MM.1S (cell line): Measurements from ENCODE around the gene PPP2CA.
"Not testable (repeated sequence)": the region's sequence is repeated elsewhere in the genome, so short reads cannot be mapped to it uniquely, and the experiment has no call there.

Experiments used
- DNase-seq: peaks from one replicate; pipeline ENCODE4 v3.0.0-alpha.2; 2015
- H2AFZ ChIP-seq: fragments of 300-600 bp; sonication (generic); 2 replicates; pipeline ENCODE4 v1.6.0; 2016; ENCODE audit warnings: antibody characterized with exemption, low read length
- H3F3A ChIP-seq: fragments of 300-600 bp; sonication (generic); 2 replicates; pipeline ENCODE4 v1.6.1; 2016; ENCODE audit warnings: mild to moderate bottlenecking, antibody characterized with exemption, low read length, moderate library complexity, mixed read lengths; ENCODE audit not compliant: insufficient read depth
- H3K27ac ChIP-seq: fragments of 300-600 bp; sonication (generic); 2 replicates; pipeline ENCODE4 v1.5.1; 2016; ENCODE audit warnings: mild to moderate bottlenecking, low read length
- H3K27me3 ChIP-seq: fragments of 300-600 bp; sonication (generic); replicated peaks from 2 replicates; pipeline ENCODE4 v1.6.0; 2016; ENCODE audit warnings: low read length; ENCODE audit not compliant: insufficient read depth
- H3K36me3 ChIP-seq: fragments of 300-600 bp; sonication (generic); replicated peaks from 2 replicates; pipeline ENCODE4 v1.6.1; 2016; ENCODE audit warnings: mild to moderate bottlenecking, low read length, mixed read lengths; ENCODE audit not compliant: insufficient read depth
- H3K4me1 ChIP-seq: fragments of 300-600 bp; sonication (generic); 2 replicates; pipeline ENCODE4 v1.6.1; 2016; ENCODE audit warnings: low read length, mixed read lengths
- H3K4me2 ChIP-seq: fragments of 300-600 bp; sonication (generic); 2 replicates; pipeline ENCODE4 v1.6.0; 2016; ENCODE audit warnings: low read depth, low read length
- H3K4me3 ChIP-seq: fragments of 300-600 bp; sonication (generic); 2 replicates; pipeline ENCODE4 v1.5.1; 2016; ENCODE audit warnings: low read length, mixed read lengths
- H3K79me2 ChIP-seq: fragments of 300-600 bp; sonication (generic); 2 replicates; pipeline ENCODE4 v1.6.1; 2016; ENCODE audit warnings: mixed run types, low read length, mixed read lengths
- H3K9ac ChIP-seq: fragments of 300-600 bp; sonication (generic); 2 replicates; pipeline ENCODE4 v1.6.1; 2016; ENCODE audit warnings: low read length, mixed read lengths
- H3K9me2 ChIP-seq: fragments of 300-600 bp; sonication (generic); replicated peaks from 2 replicates; pipeline ENCODE4 v1.6.1; 2016; ENCODE audit warnings: mild to moderate bottlenecking, low read length, mixed read lengths; ENCODE audit not compliant: insufficient read depth
- H3K9me3 ChIP-seq: fragments of 300-600 bp; sonication (generic); replicated peaks from 2 replicates; pipeline ENCODE4 v1.6.1; 2016; ENCODE audit warnings: mild to moderate bottlenecking, low read length, mixed read lengths; ENCODE audit not compliant: insufficient read depth
- H4K20me1 ChIP-seq: fragments of 300-600 bp; sonication (generic); 2 replicates; pipeline ENCODE4 v1.6.1; 2016; ENCODE audit warnings: mild to moderate bottlenecking, low read length, moderate library complexity, mixed read lengths; ENCODE audit not compliant: insufficient read depth
- EZH2 ChIP-seq: fragments of 300-600 bp; sonication (generic); optimal IDR thresholded peaks from 2 replicates; pipeline ENCODE3; 2017; ENCODE audit warnings: low read depth, mild to moderate bottlenecking, antibody characterized with exemption, low read length, mixed read lengths
- EZH2phosphoT487 ChIP-seq: fragments of 300-600 bp; sonication (generic); IDR thresholded peaks from 2 replicates; pipeline ENCODE4 v1.6.1; 2018; ENCODE audit warnings: antibody characterized with exemption, low read length
- TF ChIP-seq, protein P1 (sequence below): fragments of 300-600 bp; sonication (generic); IDR thresholded peaks from 2 replicates; pipeline ENCODE4 v1.5.1; 2016; ENCODE audit warnings: antibody characterized with exemption, low read length, mixed read lengths

Gene PPP2CA

GRCh38 chr5:134255418-134256150 lies 29.7 kb upstream of the PPP2CA start:
- Histone ChIP-seq H3K9me3 (no peaks in the 10 kb centered on the region), H3F3A (no peaks in the 10 kb centered on the region), H3K36me3 (no peaks in the 10 kb centered on the region), H2AFZ (no peak overlapping the region), H4K20me1 (no peaks in the 10 kb centered on the region), H3K27me3 (no peaks in the 10 kb centered on the region), H3K27ac (no peak overlapping the region), H3K4me3 (no peak overlapping the region), H3K79me2 (no peaks in the 10 kb centered on the region), H3K9me2 (no peaks in the 10 kb centered on the region), H3K9ac (no peak overlapping the region), H3K4me1 (no peaks in the 10 kb centered on the region), H3K4me2 (no peak overlapping the region)
- TF ChIP-seq EZH2: no peak
- TF ChIP-seq, protein P1, sequence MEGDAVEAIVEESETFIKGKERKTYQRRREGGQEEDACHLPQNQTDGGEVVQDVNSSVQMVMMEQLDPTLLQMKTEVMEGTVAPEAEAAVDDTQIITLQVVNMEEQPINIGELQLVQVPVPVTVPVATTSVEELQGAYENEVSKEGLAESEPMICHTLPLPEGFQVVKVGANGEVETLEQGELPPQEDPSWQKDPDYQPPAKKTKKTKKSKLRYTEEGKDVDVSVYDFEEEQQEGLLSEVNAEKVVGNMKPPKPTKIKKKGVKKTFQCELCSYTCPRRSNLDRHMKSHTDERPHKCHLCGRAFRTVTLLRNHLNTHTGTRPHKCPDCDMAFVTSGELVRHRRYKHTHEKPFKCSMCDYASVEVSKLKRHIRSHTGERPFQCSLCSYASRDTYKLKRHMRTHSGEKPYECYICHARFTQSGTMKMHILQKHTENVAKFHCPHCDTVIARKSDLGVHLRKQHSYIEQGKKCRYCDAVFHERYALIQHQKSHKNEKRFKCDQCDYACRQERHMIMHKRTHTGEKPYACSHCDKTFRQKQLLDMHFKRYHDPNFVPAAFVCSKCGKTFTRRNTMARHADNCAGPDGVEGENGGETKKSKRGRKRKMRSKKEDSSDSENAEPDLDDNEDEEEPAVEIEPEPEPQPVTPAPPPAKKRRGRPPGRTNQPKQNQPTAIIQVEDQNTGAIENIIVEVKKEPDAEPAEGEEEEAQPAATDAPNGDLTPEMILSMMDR: no peak
- TF ChIP-seq EZH2phosphoT487: no peak
- DNase-seq: no peak

GRCh38 chr5:134253368-134254153 lies 27.7 kb upstream of the PPP2CA start:
- not testable (repeated sequence) for DNase-seq, H3K4me2 ChIP-seq, H3K27me3 ChIP-seq, H3K27ac ChIP-seq, H3F3A ChIP-seq, H3K4me1 ChIP-seq, H3K9ac ChIP-seq, H4K20me1 ChIP-seq, H3K9me2 ChIP-seq, H3K4me3 ChIP-seq, H3K36me3 ChIP-seq, H3K9me3 ChIP-seq, H3K79me2 ChIP-seq, H2AFZ ChIP-seq

DNA sequence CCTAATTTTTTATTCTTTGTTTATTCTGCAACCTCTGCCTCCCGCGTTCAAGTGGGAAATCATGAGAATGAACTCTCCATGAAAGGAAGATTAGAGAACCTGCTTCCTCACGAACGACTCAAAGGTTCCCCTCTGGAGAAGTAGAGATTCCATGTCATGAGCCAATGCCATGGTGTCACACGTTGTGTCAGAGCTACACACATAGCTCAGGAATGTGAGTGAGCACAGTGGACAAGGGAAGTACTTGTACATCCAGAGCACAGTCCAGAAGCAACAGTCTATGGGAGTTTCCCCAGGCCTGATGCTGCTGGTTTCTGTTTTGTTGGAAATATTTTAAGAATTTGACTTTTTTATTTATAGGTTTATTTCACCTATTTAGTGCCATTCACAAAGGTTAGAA lies 26.8 kb upstream of the PPP2CA start:
- Histone ChIP-seq H3K4me3 (no peak overlapping the region), H3K27ac (no peak overlapping the region), H3K9me2 (no peaks in the 10 kb centered on the region), H3K27me3 (no peaks in the 10 kb centered on the region), H3K9ac (no peak overlapping the region), H3K4me2 (no peak overlapping the region), H3K9me3 (no peaks in the 10 kb centered on the region), H3F3A (no peaks in the 10 kb centered on the region), H3K36me3 (no peaks in the 10 kb centered on the region), H3K79me2 (no peaks in the 10 kb centered on the region), H3K4me1 (no peaks in the 10 kb centered on the region), H2AFZ (no peak overlapping the region), H4K20me1 (no peaks in the 10 kb centered on the region)
- DNase-seq: no peak
- TF ChIP-seq, protein P1: no peak
- no peak for TF ChIP-seq EZH2phosphoT487

GRCh38 chr5:134250949-134251348 lies 25.1 kb upstream of the PPP2CA start:
- no peak overlapping the region for H3K4me3 ChIP-seq
- no peaks in the 10 kb centered on the region for H3K9me2 ChIP-seq
- no peak for DNase-seq
- TF ChIP-seq, protein P1: no peak
- no peak for TF ChIP-seq EZH2phosphoT487
- no peak for TF ChIP-seq EZH2
- H3K27me3 ChIP-seq: no peaks in the 10 kb centered on the region
- H3K9me3 ChIP-seq: no peaks in the 10 kb centered on the region
- H4K20me1 ChIP-seq: no peaks in the 10 kb centered on the region
- H3K4me1 ChIP-seq: no peaks in the 10 kb centered on the region
- no peaks in the 10 kb centered on the region for H3K36me3 ChIP-seq
- H3K4me2 ChIP-seq: no peak overlapping the region
- H3F3A ChIP-seq: no peaks in the 10 kb centered on the region
- no peaks in the 10 kb centered on the region for H3K79me2 ChIP-seq
- H2AFZ ChIP-seq: no peak overlapping the region
- H3K27ac ChIP-seq: no peak overlapping the region
- no peak overlapping the region for H3K9ac ChIP-seq
